ENCODE measurements around the gene NUP88. TPM values are rescaled to one million over a fixed set of nuclear protein-coding genes. Genes with fewer than 3 reads are reported as not detected.

The NUP88 gene
- total RNA-seq, 1 donor from 2014 or later = 168 TPM

- Mint-ChIP-seq H3K4me3 (no peak overlapping the region), H3K27ac (no peak overlapping the region), H3K9me3 (no peaks in the 10 kb centered on the region), H3K4me1 (peaks cover 23% of the 10 kb centered on the region), H3K36me3 (ENCODE audit: low read depth) (peaks cover 38% of the 10 kb centered on the region), H3K27me3 (no peaks in the 10 kb centered on the region)
- no peak for DNase-seq
- intact Hi-C loops (cut with micrococcal nuclease) = no loop called here
These were observed 11.3 kb downstream of the NUP88 start for GRCh38 chr17:5408186-5408585.

GRCh38 chr17:5405400-5405799, 14.1 kb downstream of the NUP88 start:
- Mint-ChIP-seq H3K36me3 (ENCODE audit: low read depth) (peaks cover 30% of the 10 kb centered on the region), H3K4me3 (no peak overlapping the region), H3K27me3 (no peaks in the 10 kb centered on the region), H3K9me3 (no peaks in the 10 kb centered on the region), H3K4me1 (peaks cover 8% of the 10 kb centered on the region), H3K27ac (no peak overlapping the region)
- DNase-seq = no peak
- intact Hi-C loops (cut with micrococcal nuclease) = no loop called here

DNA sequence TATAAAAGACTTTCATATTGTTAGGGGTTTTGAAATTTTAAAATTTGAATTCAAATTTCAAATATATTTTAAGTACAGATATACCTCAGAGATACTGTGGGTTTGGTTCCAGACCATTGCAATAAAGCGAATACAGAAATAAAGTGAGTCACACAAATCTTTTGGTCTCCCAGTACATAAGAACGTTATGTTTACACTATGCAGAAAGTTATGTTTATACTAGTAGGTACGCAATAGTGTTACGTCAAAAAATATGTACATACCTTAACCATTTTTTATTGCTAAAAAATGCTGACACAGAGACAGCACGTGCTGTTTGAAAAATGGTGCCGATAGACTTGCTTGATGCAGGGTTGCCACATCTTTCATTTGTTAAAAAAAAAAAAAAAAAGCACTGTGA, 19.7 kb downstream of the NUP88 start:
- H3K27ac Mint-ChIP-seq = no peak overlapping the region
- no peaks in the 10 kb centered on the region for H3K27me3 Mint-ChIP-seq
- DNase-seq = no peak
- H3K36me3 Mint-ChIP-seq (ENCODE audit: low read depth) = peaks cover 66% of the 10 kb centered on the region
- no peak overlapping the region for H3K4me3 Mint-ChIP-seq
- H3K9me3 Mint-ChIP-seq = no peaks in the 10 kb centered on the region
- intact Hi-C loops (cut with micrococcal nuclease) = no loop called here
- peaks cover 2% of the 10 kb centered on the region for H3K4me1 Mint-ChIP-seq

DNA sequence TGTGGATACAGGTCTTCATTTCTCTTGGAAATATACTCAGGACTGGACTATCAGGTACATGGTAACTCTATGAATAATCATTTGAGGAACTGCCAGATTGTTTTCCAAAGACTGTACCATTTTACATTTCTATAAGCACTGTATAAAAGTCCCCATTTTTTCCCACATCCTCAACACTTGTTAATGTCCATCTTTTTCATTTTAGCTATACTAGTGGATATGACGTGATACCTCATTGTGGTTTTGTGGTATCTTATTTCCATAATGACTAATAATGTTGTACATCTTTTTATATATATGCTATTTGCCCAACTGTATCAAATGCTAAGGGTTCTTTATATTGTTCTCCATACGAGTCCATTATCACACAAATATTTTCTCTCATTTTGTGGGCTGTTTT, 22.9 kb downstream of the NUP88 start:
- intact Hi-C loops (cut with micrococcal nuclease) = no loop called here
- Mint-ChIP-seq H3K4me3 (no peak overlapping the region), H3K27ac (no peak overlapping the region), H3K36me3 (ENCODE audit: low read depth) (peaks cover 73% of the 10 kb centered on the region), H3K27me3 (no peaks in the 10 kb centered on the region), H3K4me1 (peaks cover 2% of the 10 kb centered on the region), H3K9me3 (no peaks in the 10 kb centered on the region)
- no peak for DNase-seq

DNA sequence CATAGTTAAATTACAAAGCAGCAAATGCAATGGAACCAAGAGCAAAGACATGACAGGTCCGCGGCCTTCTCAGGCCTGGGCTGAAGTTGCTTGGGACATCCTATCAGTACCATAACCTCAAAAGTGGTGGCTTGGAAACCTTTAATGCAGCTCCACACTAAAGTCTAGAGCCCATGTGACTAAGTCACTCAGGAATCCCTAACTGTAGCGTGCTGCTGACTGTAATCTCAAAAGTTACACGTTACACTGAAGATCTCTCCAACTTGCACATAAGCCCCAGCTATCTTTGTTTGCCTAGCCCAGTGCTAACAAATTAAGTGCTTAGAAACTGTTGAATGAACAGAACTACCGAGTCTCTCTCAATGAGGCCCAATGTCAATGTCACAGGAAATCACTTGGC, 27.8 kb downstream of the NUP88 start:
- peaks cover 69% of the 10 kb centered on the region for H3K36me3 Mint-ChIP-seq (ENCODE audit: low read depth)

DNA sequence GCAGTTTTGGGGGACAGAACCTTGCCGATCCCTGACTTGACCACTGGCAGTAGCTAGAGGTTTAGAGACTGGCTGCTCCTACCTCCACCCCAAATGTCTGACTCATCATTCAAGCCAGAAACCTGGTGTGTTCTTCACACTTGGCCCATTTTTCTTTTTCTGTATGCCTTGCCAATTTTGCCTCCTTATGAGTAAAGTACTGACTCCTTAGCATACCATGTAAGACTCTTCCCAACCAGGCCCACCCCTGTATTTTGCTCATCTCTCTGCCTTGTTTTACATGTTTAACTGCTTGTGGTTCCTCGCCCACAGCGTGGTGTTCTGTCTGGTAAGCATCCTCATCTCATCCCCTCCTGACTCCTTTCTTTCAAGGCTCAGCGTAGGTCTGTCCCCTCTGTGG, 37.9 kb downstream of the NUP88 start:
- Mint-ChIP-seq H3K27ac (peak overlapping the region; percentile 52), H3K4me1 (peaks cover 4% of the 10 kb centered on the region), H3K4me3 (no peak overlapping the region), H3K36me3 (ENCODE audit: low read depth) (peaks cover 75% of the 10 kb centered on the region), H3K9me3 (no peaks in the 10 kb centered on the region), H3K27me3 (no peaks in the 10 kb centered on the region)
- no peak for DNase-seq
- intact Hi-C loops (cut with micrococcal nuclease) = no loop called here

More for the DNA sequence above, 27.8 kb downstream of the NUP88 start:
- H3K27me3 Mint-ChIP-seq = no peaks in the 10 kb centered on the region
- H3K27ac Mint-ChIP-seq = no peak overlapping the region
- DNase-seq = no peak
- H3K4me1 Mint-ChIP-seq = peaks cover 8% of the 10 kb centered on the region
- H3K4me3 Mint-ChIP-seq = no peak overlapping the region
- intact Hi-C loops (cut with micrococcal nuclease) = no loop called here
- H3K9me3 Mint-ChIP-seq = no peaks in the 10 kb centered on the region

DNA sequence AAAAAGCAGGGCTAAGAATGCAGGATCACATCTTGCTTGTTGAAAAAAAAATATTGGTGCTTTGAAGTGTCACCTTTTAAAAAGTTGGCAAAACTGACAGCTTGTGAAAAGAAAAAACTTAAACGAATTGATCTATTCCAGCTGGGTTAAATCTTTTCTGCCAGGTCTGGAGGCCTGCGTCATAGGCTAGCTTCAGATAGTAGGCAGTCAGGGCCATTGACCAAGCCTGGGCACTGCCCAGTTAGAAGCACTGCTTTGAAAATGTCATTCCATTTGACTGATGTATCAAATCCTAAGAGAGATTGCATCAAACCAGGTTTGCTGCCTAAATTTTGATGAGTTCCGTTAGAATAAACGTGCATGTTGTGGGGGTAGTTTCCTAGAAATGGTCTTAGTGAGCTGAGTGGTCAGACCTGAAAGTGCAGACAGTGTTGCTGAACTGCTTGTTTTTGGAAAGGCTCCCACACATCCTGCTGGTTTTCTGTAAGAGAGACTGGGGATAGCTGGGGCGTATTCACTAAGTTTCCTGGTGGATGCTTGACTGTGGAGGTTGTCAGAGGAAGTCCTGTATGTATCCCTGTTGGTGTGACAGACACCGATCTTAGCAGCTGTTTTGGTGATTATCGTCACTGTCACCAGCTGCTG, 38.8 kb downstream of the NUP88 start:
- peaks cover 4% of the 10 kb centered on the region for H3K4me1 Mint-ChIP-seq
- H3K27ac Mint-ChIP-seq = peak overlapping the region; percentile 55
- H3K27me3 Mint-ChIP-seq = no peaks in the 10 kb centered on the region
- H3K36me3 Mint-ChIP-seq (ENCODE audit: low read depth) = peaks cover 72% of the 10 kb centered on the region
- no peak for DNase-seq
- H3K9me3 Mint-ChIP-seq = no peaks in the 10 kb centered on the region
- intact Hi-C loops (cut with micrococcal nuclease) = no loop called here
- H3K4me3 Mint-ChIP-seq = no peak overlapping the region

GRCh38 chr17:5379351-5380107, 39.9 kb downstream of the NUP88 start:
- no peak for DNase-seq
- no peaks in the 10 kb centered on the region for H3K9me3 Mint-ChIP-seq
- H3K27ac Mint-ChIP-seq = peak overlapping the region; percentile 34
- H3K27me3 Mint-ChIP-seq = no peaks in the 10 kb centered on the region
- H3K4me1 Mint-ChIP-seq = peaks cover 4% of the 10 kb centered on the region
- intact Hi-C loops (cut with micrococcal nuclease) = no loop called here
- H3K4me3 Mint-ChIP-seq = no peak overlapping the region
- peaks cover 70% of the 10 kb centered on the region for H3K36me3 Mint-ChIP-seq (ENCODE audit: low read depth)

GRCh38 chr17:5378566-5379207, 40.8 kb downstream of the NUP88 start:
- Mint-ChIP-seq H3K4me1 (peaks cover 4% of the 10 kb centered on the region), H3K27ac (peak overlapping the region; percentile 62), H3K36me3 (ENCODE audit: low read depth) (peaks cover 68% of the 10 kb centered on the region), H3K27me3 (no peaks in the 10 kb centered on the region), H3K9me3 (no peaks in the 10 kb centered on the region), H3K4me3 (no peak overlapping the region)
- DNase-seq = no peak
- intact Hi-C loops (cut with micrococcal nuclease) = no loop called here

DNA sequence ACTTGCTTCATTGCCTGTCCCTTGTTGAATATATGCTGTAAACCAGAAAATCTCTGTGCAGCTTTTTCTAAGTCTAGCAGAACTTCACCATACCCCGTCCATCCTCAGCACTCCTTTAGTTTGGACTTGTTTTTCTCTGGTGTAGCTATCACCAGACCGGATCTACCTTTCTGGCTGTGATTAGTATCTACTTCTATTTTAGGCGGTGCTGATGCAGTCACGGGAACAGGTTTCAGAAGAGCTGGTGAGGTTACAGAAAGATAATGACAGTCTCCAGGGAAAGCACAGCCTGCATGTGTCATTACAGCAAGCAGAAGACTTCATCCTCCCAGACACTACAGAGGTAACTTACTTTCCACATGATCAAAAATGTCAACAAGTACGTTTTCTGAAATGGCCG, 46.4 kb downstream of the NUP88 start:
- no peak overlapping the region for H3K4me3 Mint-ChIP-seq
- no peaks in the 10 kb centered on the region for H3K9me3 Mint-ChIP-seq
- intact Hi-C loops (cut with micrococcal nuclease) = no loop called here

GRCh38 chr17:5370411-5370810, 49.1 kb downstream of the NUP88 start:
- no peaks in the 10 kb centered on the region for H3K4me1 Mint-ChIP-seq
- H3K9me3 Mint-ChIP-seq = no peaks in the 10 kb centered on the region
- no peaks in the 10 kb centered on the region for H3K27me3 Mint-ChIP-seq
- no peak overlapping the region for H3K27ac Mint-ChIP-seq
- intact Hi-C loops (cut with micrococcal nuclease) = no loop called here
- DNase-seq = no peak
- H3K4me3 Mint-ChIP-seq = no peak overlapping the region
- peaks cover 50% of the 10 kb centered on the region for H3K36me3 Mint-ChIP-seq (ENCODE audit: low read depth)

More for the DNA sequence above, 46.4 kb downstream of the NUP88 start:
- Mint-ChIP-seq H3K27ac (no peak overlapping the region), H3K36me3 (ENCODE audit: low read depth) (peaks cover 54% of the 10 kb centered on the region), H3K27me3 (no peaks in the 10 kb centered on the region), H3K4me1 (no peaks in the 10 kb centered on the region)
- no peak for DNase-seq

DNA sequence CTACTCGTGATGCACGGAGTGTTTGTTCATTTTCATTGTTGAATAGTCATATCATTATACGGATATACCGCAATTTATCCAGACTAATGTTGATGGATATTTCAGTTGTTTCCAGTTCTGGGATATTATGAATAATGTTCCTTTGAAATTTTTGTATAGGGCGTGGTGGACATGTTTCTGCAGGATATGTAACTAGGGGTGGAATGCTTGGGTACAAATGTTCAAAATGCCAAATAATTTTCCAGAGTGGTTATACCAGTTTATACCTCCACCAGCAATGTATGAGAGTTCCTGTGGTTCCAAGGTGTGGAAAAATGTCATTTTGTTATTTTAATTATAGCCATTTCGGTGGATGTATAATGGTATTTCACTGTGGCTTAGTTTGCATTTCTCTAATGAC, 53.6 kb downstream of the NUP88 start:
- intact Hi-C loops (cut with micrococcal nuclease) = loop anchor here (10.0 kb wide), 1 partner anchor 121 kb away; no protein-coding TSS in a partner anchor
- H3K4me3 Mint-ChIP-seq = no peak overlapping the region
- no peak overlapping the region for H3K27ac Mint-ChIP-seq
- DNase-seq = no peak
- H3K36me3 Mint-ChIP-seq (ENCODE audit: low read depth) = peaks cover 43% of the 10 kb centered on the region
- H3K9me3 Mint-ChIP-seq = no peaks in the 10 kb centered on the region
- H3K4me1 Mint-ChIP-seq = no peaks in the 10 kb centered on the region
- H3K27me3 Mint-ChIP-seq = no peaks in the 10 kb centered on the region

- Mint-ChIP-seq H3K36me3 (ENCODE audit: low read depth) (peaks cover 44% of the 10 kb centered on the region), H3K4me3 (no peak overlapping the region), H3K27me3 (no peaks in the 10 kb centered on the region), H3K27ac (no peak overlapping the region), H3K4me1 (no peaks in the 10 kb centered on the region), H3K9me3 (no peaks in the 10 kb centered on the region)
- intact Hi-C loops (cut with micrococcal nuclease) = loop anchor here (10.0 kb wide), 1 partner anchor 120 kb away; no protein-coding TSS in a partner anchor
- DNase-seq = no peak
These were observed 54.8 kb downstream of the NUP88 start for GRCh38 chr17:5364696-5365095.

- Mint-ChIP-seq H3K27me3 (no peaks in the 10 kb centered on the region), H3K27ac (no peak overlapping the region), H3K4me1 (no peaks in the 10 kb centered on the region), H3K9me3 (no peaks in the 10 kb centered on the region), H3K4me3 (no peak overlapping the region), H3K36me3 (ENCODE audit: low read depth) (peaks cover 39% of the 10 kb centered on the region)
- intact Hi-C loops (cut with micrococcal nuclease) = loop anchor here (10.0 kb wide), 1 partner anchor 119 kb away; no protein-coding TSS in a partner anchor
- no peak for DNase-seq
These were observed 55.3 kb downstream of the NUP88 start for GRCh38 chr17:5364156-5364555.
